ENCODE results near the gene FRMPD2. TPM values are rescaled to one million over a fixed set of nuclear protein-coding genes. Genes with fewer than 3 reads are reported as not detected.

Gene FRMPD2
- total RNA-seq, 1 experiment from 2014 or later = 0.44 TPM

DNA sequence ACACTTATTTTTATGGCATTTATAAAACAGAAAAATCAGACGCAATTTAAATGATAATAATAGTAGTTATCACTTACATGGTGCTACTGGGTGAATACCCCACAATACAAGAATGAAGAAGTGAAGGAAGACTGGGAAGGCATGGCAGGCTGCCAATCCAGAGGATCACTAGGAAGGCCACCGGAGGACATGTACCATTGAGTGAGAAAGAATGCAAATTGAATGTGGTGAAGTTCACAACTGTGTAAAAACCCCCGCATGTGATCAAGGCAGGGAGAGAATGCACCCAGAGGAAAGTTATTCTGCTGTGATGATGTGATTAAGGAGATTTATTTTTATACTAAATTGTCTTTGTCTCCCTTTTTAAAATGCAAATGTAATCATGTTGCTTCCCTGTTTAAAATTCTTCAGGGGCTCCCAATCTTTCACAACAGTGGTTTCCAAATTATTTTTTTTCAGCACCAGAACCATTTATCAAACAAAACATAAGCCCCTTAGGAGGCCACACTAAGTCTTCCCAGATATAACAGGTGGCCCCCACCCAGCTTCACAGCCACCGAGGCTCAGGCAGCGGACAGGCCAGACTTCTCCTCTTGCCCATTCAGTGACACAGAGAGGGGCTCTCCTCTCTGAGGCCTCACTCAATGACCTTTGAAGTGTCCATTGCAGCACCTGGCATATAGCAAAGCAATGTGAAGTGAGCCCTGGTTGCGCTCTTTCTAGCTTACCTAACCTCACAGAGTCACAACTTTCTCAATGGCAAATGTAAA, 59.6 kb downstream of the FRMPD2 start:
- Histone ChIP-seq H3K27ac (ENCODE audit: insufficient read length, low read depth, low read length) (no peak overlapping the region), H3K79me2 (ENCODE audit: insufficient read depth, low read length) (no peaks in the 10 kb centered on the region), H3K23me2 (ENCODE audit: insufficient read length, low read depth, low read length, poor library complexity, severe bottlenecking) (no peaks in the 10 kb centered on the region), H3K79me1 (ENCODE audit: insufficient read depth, low read depth, low read length, poor library complexity, severe bottlenecking) (no peaks in the 10 kb centered on the region), H3K14ac (ENCODE audit: insufficient read depth, low read length) (no peak overlapping the region), H3K9ac (ENCODE audit: extremely low read depth, insufficient read length, low read length) (no peak overlapping the region), H3K56ac (ENCODE audit: insufficient read length, low read depth, low read length) (no peak overlapping the region), H3K18ac (ENCODE audit: insufficient read length, low read depth, low read length) (no peak overlapping the region), H2AK5ac (ENCODE audit: insufficient read length, low read length) (no peak overlapping the region), H3K4me1 (ENCODE audit: insufficient read depth, low read length) (no peaks in the 10 kb centered on the region), H3K27me3 (ENCODE audit: insufficient read depth, low read length) (no peaks in the 10 kb centered on the region), H2BK5ac (ENCODE audit: insufficient read length, low read length) (no peak overlapping the region), H4K8ac (replicated peaks; ENCODE audit: insufficient read length, low read depth, low read length) (no peak overlapping the region), H4K20me1 (ENCODE audit: control insufficient read depth, insufficient read depth, insufficient read length) (no peaks in the 10 kb centered on the region), H4K91ac (ENCODE audit: insufficient read length, low read depth, low read length) (no peak overlapping the region), H3K4me2 (ENCODE audit: insufficient read depth, insufficient read length, low read length) (no peak overlapping the region), H3K23ac (ENCODE audit: insufficient read length, low read depth, low read length) (no peak overlapping the region), H3K4ac (ENCODE audit: low read depth, low read length) (no peak overlapping the region), H2AFZ (ENCODE audit: low read length) (no peak overlapping the region), H4K5ac (ENCODE audit: insufficient read length, low read depth, low read length) (no peak overlapping the region), H3T11ph (ENCODE audit: low read length) (no peak overlapping the region), H2BK120ac (ENCODE audit: low read depth, low read length, poor library complexity, severe bottlenecking) (no peak overlapping the region), H2BK15ac (ENCODE audit: low read depth, low read length) (no peak overlapping the region), H2BK12ac (ENCODE audit: insufficient read length, low read depth, low read length) (no peak overlapping the region), H2BK20ac (ENCODE audit: low read depth, low read length, poor library complexity, severe bottlenecking) (no peak overlapping the region), H3K9me3 (ENCODE audit: control insufficient read depth, low read depth, low read length) (no peaks in the 10 kb centered on the region)
- DNase-seq = no peak
- H3K27ac Mint-ChIP-seq = no peak overlapping the region
- no peaks in the 10 kb centered on the region for H3K36me3 Mint-ChIP-seq (ENCODE audit: insufficient read depth in 1 of 3, low read depth in 3 of 3)
- no peaks in the 10 kb centered on the region for H3K4me1 Mint-ChIP-seq
- H3K27me3 Mint-ChIP-seq (ENCODE audit: low read depth) = no peaks in the 10 kb centered on the region
- TF ChIP-seq, protein P1, sequence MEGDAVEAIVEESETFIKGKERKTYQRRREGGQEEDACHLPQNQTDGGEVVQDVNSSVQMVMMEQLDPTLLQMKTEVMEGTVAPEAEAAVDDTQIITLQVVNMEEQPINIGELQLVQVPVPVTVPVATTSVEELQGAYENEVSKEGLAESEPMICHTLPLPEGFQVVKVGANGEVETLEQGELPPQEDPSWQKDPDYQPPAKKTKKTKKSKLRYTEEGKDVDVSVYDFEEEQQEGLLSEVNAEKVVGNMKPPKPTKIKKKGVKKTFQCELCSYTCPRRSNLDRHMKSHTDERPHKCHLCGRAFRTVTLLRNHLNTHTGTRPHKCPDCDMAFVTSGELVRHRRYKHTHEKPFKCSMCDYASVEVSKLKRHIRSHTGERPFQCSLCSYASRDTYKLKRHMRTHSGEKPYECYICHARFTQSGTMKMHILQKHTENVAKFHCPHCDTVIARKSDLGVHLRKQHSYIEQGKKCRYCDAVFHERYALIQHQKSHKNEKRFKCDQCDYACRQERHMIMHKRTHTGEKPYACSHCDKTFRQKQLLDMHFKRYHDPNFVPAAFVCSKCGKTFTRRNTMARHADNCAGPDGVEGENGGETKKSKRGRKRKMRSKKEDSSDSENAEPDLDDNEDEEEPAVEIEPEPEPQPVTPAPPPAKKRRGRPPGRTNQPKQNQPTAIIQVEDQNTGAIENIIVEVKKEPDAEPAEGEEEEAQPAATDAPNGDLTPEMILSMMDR (conservative IDR thresholded peaks at IDR 0.05) = no peak
- 0 out of 5 replicates have a peak, but pooled peaks cover 2 to 3% of the 10 kb centered on the region in 2 experiments for H3K9me3 Mint-ChIP-seq
- H3K4me3 Mint-ChIP-seq = no peak overlapping the region
- WGBS (ENCODE audit: extremely low coverage, insufficient read length, low lambda C conversion rate) = no CpG with 5 or more reads among the region's 6 CpGs

Measured in H9 (cell line).